ENCODE measurements around the gene ALK. TPM values are rescaled to one million over a fixed set of nuclear protein-coding genes. Genes with fewer than 3 reads are reported as not detected.

Gene ALK
- polyA plus RNA-seq, 1 of the 3 experiments (the other 2 are of a cell fraction): 0.30 TPM

- 49% methylated on average over 3 of the region's 3 CpGs for WGBS (ENCODE audit: low lambda C conversion rate)
- TF ChIP-seq CTCF (IDR thresholded peaks at IDR 0.05): no peak
- TF ChIP-seq SMC3 (IDR thresholded peaks at IDR 0.05; ENCODE audit: low read depth, low read length): no peak
- no peak for TF ChIP-seq RFX5 (IDR thresholded peaks at IDR 0.05; ENCODE audit: low read length)
- no peak for TF ChIP-seq SIN3A (IDR thresholded peaks at IDR 0.05; ENCODE audit: borderline replicate concordance, low read depth, low read length)
- TF ChIP-seq RCOR1 (IDR thresholded peaks at IDR 0.05; ENCODE audit: low read length): no peak
- no peak for TF ChIP-seq MXI1 (IDR thresholded peaks at IDR 0.05; ENCODE audit: low read depth, low read length)
- TF ChIP-seq NFIC (IDR thresholded peaks at IDR 0.05; ENCODE audit: borderline replicate concordance): no peak
- TF ChIP-seq PBX3 (IDR thresholded peaks at IDR 0.05): no peak
- no peak for TF ChIP-seq FOXJ3 (CRISPR knock-in tag; IDR thresholded peaks at IDR 0.05)
- TF ChIP-seq, protein P1, sequence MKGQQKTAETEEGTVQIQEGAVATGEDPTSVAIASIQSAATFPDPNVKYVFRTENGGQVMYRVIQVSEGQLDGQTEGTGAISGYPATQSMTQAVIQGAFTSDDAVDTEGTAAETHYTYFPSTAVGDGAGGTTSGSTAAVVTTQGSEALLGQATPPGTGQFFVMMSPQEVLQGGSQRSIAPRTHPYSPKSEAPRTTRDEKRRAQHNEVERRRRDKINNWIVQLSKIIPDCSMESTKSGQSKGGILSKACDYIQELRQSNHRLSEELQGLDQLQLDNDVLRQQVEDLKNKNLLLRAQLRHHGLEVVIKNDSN (IDR thresholded peaks at IDR 0.05; ENCODE audit: borderline replicate concordance, low read depth): no peak
- TF ChIP-seq MEF2A (IDR thresholded peaks at IDR 0.05; ENCODE audit: borderline replicate concordance, low read depth): no peak
- no peak for TF ChIP-seq EP300 (IDR thresholded peaks at IDR 0.05; ENCODE audit: borderline replicate concordance in 1 of 2, low read depth in 1 of 2, low read length in 1 of 2)
- no peak for TF ChIP-seq EZH2phosphoT487 (IDR thresholded peaks at IDR 0.05; ENCODE audit: borderline replicate concordance, low read depth)
- TF ChIP-seq FOXM1 (IDR thresholded peaks at IDR 0.05; ENCODE audit: low read depth): no peak
- TF ChIP-seq POLR2AphosphoS5 (IDR thresholded peaks at IDR 0.05; ENCODE audit: low read depth, low read length): no peak
- no peak for TF ChIP-seq YY1 (IDR thresholded peaks at IDR 0.05; ENCODE audit: low read depth)
- TF ChIP-seq, protein P2, sequence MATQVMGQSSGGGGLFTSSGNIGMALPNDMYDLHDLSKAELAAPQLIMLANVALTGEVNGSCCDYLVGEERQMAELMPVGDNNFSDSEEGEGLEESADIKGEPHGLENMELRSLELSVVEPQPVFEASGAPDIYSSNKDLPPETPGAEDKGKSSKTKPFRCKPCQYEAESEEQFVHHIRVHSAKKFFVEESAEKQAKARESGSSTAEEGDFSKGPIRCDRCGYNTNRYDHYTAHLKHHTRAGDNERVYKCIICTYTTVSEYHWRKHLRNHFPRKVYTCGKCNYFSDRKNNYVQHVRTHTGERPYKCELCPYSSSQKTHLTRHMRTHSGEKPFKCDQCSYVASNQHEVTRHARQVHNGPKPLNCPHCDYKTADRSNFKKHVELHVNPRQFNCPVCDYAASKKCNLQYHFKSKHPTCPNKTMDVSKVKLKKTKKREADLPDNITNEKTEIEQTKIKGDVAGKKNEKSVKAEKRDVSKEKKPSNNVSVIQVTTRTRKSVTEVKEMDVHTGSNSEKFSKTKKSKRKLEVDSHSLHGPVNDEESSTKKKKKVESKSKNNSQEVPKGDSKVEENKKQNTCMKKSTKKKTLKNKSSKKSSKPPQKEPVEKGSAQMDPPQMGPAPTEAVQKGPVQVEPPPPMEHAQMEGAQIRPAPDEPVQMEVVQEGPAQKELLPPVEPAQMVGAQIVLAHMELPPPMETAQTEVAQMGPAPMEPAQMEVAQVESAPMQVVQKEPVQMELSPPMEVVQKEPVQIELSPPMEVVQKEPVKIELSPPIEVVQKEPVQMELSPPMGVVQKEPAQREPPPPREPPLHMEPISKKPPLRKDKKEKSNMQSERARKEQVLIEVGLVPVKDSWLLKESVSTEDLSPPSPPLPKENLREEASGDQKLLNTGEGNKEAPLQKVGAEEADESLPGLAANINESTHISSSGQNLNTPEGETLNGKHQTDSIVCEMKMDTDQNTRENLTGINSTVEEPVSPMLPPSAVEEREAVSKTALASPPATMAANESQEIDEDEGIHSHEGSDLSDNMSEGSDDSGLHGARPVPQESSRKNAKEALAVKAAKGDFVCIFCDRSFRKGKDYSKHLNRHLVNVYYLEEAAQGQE (IDR thresholded peaks at IDR 0.05; ENCODE audit: low read depth, low read length): no peak
- TF ChIP-seq GABPA (IDR thresholded peaks at IDR 0.05; ENCODE audit: low read depth): no peak
- TF ChIP-seq JUND (IDR thresholded peaks at IDR 0.05): no peak
- TF ChIP-seq GATA2 (CRISPR knock-in tag; IDR thresholded peaks at IDR 0.05): no peak
- no peak overlapping the region for H2AFZ ChIP-seq (ENCODE audit: low read depth)
- CTCF ChIA-PET: interaction anchor here (1.6 kb wide), 1 partner anchor 21 kb away, joined by 3 read pairs; no protein-coding TSS in a partner anchor
- DNase-seq: no peak
- H3K4me3 ChIP-seq (ENCODE audit: low read depth in 2 of 2, low read length in 1 of 2): no peak overlapping the region; a peak in 1 of 4 replicates
- POLR2A ChIA-PET: no interaction called here
- H3K27me3 ChIP-seq (ENCODE audit: insufficient read depth): no peaks in the 10 kb centered on the region
- H3K79me2 ChIP-seq (ENCODE audit: insufficient read depth): no peaks in the 10 kb centered on the region
- H3K27ac ChIP-seq (ENCODE audit: low read depth in 2 of 2, low read length in 1 of 2): no peak overlapping the region; a peak in 1 of 4 replicates
- H3F3A ChIP-seq (replicated peaks; ENCODE audit: insufficient read depth): no peaks in the 10 kb centered on the region
- no peaks in the 10 kb centered on the region for H3K9me2 ChIP-seq
- H4K20me1 ChIP-seq (ENCODE audit: insufficient read depth): no peaks in the 10 kb centered on the region
- H3K4me1 ChIP-seq (ENCODE audit: control insufficient read depth in 1 of 2, insufficient read depth in 2 of 2, low read depth in 1 of 2, low read length in 1 of 2): peaks cover 0 to 4% of the 10 kb centered on the region in 2 experiments; a peak in 1 of 4 replicates
- peaks cover 0 to 13% of the 10 kb centered on the region in 2 experiments for H3K36me3 ChIP-seq (replicated peaks in 1 of 2; ENCODE audit: control insufficient read depth in 1 of 2, insufficient read depth in 2 of 2, low read length in 1 of 2)
- H3K4me2 ChIP-seq: no peak overlapping the region
- H3K9ac ChIP-seq: no peak overlapping the region
- no peaks in the 10 kb centered on the region for H3K9me3 ChIP-seq
These were observed 224.2 kb downstream of the ALK start for GRCh38 chr2:29697181-29697580.
